ENCODE measurements around the gene PDE4D.
"Not testable (repeated sequence)": the region's sequence is repeated elsewhere in the genome, so short reads cannot be mapped to it uniquely, and the experiment has no call there.

Gene PDE4D

DNA sequence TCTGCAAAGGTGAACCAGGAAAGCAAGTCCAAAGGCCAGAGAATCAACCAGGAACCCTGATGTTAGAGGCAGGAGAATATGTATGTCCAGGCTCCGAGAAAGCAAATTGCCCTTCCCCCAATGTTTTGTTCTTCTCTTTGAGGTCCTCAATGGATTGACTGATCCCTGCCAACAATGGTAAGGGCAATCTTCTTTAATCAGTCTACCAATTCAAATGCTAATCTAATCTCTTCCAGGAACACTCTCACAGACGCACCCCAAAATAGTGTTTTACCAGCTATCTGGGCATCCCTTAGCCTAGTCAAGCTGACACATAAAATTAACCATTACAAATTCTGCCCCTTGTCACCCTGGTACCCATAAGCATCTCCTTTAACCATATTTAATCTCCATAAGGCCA, 912.6 kb downstream of the PDE4D start:
- DNase-seq: no peak

DNA sequence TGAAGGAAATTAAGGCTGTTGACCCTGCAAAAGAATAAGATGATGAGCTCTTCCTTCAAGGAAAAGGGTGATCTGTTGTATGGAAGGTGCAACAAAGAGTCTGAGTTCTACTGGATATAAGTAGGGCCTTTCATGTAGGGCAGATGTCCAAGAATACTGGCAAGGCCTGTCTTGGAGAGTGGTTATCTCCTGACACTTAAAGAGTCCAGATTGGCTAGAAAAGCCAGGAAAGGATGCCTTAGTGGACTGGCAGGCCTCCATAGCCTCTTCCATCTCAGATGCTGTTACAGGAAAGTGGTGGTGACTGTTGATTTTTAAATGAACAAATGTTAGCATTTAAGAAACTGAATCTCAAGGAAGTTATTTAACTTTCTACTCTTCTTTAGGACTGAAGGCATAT, 914.4 kb downstream of the PDE4D start:
- DNase-seq: no peak

DNA sequence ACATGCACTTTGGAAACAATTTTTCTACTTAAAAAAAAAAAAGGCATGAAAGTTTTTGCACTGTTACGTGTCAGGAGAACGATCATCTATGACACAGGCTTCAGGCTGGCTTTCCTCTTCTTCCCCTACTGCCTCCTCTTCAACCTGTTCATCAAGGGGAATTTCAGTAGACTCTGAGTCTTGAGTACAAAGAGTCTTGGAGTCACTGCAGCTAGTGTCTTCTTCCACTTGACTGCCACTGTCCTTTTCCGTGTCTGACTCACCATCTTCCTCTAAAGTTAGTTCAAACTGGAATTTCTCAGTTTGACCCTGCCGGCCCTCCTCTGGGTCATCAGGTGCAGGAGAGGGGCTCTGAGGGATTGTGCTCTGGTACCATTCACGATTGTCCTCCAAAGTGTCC, 918.9 kb downstream of the PDE4D start:
- DNase-seq: no peak

DNA sequence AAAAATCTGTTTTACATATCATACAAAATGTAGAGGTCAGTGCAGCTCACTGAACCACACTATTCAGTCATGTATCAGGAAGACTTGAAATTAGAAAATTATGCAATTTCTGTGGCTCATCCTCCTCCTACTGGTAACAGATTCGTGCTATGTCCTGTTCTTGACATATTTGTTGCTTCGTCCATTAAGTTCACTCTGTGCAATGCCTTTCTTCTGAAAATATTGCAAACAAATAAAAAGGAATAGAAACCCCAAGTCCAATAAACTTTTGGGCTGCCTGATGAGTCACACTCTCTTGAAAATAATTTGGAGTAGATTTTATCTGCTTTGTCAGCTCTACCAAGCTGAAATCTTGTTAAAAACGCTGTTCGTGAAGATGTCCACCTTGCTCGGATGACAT, 919.4 kb downstream of the PDE4D start:
- no peak for DNase-seq

DNA sequence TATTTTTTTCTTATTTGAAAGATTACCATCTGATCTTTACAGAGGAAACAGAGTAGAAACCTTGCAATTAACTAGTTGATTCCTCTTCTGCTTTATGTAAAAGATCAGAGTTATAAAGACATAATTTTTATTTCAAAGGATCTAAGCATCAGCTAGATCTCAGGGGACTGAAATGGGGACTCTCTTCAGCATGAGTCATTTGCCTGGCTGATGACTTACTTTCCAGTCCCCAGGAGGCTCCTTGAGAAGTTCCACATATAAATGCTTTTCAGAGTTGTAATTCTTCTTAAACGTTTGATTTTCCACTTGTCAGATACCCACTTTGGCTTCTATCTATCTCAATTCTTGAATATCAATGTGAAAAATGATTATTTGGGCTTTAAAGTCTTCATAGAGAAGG, 921.2 kb downstream of the PDE4D start:
- no peak for DNase-seq

DNA sequence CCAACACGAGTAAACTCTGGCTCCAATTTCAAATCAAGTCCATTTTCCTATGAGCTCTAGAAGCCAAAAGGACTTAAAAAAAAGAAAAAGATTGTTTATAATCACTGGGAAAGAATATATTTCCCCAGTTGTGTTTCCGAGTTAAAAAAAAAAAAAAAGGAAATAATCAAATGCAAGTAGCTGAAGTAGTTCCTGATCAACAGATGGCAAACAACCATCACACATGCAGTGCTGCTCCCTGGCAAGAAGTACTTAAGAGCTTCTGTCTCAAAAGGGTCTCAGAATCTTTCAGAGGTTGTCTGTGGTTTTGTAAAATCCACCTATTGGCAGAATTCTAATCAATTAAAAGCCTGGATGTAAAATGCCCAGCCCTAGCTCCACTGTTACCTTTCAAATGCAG, 922.8 kb downstream of the PDE4D start:
- no peak for DNase-seq

DNA sequence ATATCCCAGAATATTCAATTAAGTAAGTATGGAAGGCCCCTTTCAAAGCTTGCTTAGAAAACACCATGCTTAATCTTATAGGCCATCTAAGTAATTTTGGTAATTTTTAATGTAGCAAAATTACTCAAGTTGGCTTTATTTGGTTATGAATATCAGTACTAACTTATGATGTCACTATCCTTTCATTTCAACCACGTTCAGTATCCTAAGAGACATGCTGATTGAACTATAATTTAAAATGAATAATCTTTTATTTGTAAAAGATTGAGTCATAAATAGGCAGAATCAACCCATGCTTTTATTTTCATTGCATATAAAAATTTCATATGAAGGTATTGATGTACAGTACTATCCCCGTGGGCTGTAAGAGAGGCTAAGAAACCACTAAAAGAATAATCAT, 923.7 kb downstream of the PDE4D start:
- no peak for DNase-seq

DNA sequence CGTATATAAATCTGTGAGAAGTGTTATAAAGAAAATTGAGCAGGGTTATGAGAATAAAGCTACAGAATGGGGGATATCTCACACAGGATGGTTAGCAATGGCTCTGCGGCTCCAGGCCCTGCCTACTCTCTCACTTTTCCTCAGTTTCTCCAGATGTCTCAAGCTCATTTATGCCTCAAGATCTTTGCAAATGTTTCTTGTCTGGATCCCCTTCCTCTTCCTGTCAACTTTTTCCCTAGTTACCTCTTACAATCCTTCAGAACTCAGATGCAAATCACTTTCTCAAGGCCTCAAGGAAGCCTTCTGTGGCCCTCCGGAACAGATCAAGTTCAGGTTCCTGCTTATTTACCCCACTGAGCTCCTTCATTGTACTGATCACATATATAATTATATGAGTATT, 924.3 kb downstream of the PDE4D start:
- DNase-seq: no peak

DNA sequence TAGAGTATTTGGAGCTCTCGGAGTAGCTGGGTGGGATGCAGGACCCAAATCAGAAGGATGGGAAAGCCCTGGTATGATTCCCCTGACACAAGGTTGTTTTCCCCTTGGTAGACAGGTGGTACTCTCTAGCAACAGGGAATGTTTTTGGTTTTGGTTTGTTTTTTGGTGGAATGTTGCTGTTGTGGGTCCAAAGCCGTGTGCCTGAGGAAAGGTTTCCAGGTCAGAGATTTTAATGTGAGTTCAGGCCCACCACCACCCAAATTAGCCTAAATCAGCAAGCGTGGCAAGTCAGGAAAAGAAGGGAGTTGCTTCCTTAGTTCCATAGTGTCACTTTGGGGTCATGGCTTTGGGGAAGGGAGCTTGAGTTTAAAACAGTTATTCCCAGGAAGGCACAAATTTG, 925.2 kb downstream of the PDE4D start:
- no peak for DNase-seq

DNA sequence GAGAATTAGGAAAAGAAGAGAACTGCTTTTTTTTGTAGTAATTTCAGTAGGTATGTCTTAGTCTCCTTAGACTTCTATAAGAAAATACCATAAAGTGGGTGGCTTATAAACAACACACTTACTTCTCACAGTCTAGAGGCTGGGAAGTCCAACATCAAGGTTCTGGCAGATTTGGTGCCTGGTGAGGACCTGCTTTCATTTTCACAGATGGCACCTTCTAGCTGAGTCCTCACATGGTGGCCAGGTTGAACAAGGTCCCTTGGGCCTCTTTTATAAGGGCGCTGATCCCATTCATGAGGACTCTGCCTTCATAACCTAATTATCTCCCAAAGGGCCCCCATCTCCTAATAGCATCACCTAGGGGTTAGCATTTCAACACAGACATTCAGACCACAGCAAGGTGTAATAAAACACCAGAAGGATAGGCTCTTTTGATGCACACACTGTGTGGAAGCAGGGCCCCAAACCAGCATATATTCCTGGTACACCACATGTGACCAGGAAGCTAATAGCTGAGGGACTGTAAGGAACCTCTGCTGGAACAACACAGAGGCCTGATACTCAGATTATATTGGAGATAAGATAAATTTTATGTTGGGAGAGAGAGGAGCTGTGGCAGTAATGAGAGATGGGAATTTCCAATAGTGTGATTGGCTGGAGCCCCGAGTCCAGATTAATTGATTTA, 925.8 kb downstream of the PDE4D start:
- DNase-seq: no peak

DNA sequence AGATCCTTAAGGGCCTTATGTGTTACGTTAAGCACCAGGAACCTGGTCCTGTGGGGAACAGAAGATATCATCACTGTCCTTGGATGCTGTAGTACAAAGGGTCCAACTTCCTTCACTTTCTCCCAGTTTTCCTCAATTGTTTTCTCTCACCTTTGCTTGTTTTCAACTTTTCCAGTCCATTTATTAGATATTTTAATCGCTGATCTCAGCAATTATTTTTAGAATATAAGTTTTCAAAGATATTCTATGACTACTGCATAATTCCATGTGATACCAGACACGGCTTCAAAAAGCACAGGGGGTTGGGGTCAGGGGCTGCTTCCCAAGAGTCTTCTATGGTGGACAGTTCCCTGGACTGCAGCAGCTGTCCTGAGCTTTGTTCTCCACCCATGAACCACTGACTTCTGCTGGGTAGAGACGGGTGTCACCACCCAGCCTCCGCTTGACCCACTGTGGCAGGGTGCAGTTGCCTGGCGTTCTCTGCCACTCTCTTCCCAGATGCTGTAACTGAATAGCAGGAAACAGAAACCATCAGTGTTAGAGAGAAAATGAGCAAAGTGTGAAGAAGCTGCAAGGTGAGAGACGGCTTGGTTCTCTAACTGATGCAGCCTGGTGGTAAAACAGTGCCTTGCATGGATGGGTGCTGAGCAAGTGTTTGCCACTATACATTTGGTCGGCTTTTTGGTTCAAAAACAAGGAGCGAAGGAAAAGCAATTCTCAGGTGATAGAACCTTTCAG, 927.7 kb downstream of the PDE4D start:
- DNase-seq: no peak

DNA sequence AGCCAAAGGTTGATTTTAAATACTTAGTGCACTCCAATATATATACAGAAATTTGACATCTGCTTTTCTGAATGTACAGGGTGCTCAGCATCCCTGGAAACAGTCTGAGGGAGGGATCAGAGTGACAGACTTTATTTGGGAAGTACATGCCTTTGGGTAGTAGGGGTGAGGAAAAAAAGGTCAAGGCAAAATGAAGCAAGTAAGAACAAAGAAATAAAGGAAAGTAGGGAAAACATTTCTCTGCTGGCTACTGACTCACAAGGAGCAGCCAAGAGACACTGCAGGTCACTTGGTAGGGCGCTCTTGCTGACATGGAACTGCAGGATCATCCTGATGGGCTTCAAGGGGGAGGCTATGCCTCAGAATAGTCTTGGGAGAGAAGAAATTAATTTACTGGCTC, 929.7 kb downstream of the PDE4D start:
- no peak for DNase-seq

DNA sequence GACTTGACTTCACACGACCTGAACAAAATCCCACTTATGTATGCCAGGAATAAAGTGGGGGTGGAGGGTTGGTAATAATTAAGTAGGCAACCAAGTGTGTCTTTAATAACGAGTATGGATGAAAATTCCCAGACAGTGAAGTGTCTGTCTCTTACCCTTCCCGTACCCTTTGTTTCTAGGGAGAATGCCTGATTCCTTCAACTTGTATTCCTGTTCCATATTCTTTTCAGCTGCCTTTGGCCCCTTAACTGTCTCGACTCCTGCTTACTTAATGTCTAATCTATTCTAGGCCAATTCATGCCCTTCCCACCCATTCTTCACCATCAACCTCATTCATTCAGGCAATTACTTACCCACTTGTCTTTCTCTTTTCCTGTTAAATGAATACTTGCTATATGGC, 930.2 kb downstream of the PDE4D start:
- no peak for DNase-seq

DNA sequence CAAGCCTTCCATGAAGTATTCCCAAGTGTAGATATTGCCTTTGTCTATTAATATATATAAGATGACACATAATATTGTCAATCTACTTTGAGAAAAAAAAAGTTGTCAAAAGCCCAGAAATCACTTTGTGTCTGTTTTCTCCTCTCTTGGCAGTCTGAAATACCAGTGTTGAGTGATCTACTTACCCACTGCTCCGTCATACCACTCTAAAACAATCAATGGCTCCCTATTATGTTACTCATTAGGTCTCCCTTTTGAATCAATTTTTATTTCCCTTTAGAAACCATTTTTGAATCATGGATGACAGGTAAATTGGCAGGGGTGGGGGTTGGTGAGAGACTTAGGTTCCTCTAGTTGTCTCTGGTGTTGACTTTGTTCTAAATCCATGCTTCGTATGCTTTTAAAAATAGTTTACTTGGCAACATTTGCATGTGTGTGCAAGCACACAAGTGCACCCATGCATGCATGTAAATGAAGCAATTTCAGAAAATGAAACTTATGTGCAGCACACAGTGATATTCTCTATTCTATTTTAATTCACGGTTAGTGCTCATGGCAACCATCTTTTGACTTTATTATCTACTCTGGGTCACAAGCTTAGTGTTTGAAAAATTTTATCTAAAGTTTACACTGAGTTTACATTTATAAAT, 931.8 kb downstream of the PDE4D start:
- DNase-seq: no peak

DNA sequence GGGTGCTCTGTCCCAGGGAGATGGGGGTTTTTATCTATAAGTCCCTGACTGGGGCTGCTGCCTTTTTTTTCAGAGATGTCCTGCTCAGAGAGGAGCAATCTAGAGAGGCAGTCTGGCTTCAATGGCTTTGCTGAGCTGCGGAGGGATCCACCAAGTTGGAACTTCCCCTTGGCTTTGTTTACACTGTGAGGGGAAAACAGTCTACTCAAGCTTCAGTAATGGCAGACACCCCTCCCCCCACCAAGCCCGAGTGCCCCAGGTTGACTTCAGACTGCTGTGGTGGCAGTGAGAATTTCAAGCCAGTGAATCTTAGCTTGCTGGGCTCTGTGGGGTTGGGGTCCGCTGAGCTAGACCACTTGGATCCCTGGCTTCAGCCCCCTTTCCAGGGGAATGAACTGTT, 934.8 kb downstream of the PDE4D start:
- no peak for DNase-seq

DNA sequence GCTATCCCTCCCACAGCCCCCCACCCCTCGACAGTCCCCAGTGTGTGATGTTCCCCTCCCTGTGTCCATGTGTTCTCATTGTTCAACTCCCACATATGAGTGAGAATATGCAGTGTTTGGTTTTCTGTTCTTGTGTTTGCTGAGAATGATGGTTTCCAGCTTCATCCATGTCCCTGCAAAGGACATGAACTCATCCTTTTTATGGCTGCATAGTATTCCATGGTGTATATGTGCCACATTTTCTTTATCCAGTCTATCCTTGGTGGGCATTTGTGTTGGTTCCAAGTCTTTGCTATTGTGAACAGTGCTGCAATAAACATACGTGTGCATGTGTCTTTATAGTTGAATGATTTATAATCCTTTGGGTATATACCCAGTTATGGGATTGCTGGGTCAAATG, 940.3 kb downstream of the PDE4D start:
- not testable (repeated sequence) for DNase-seq

DNA sequence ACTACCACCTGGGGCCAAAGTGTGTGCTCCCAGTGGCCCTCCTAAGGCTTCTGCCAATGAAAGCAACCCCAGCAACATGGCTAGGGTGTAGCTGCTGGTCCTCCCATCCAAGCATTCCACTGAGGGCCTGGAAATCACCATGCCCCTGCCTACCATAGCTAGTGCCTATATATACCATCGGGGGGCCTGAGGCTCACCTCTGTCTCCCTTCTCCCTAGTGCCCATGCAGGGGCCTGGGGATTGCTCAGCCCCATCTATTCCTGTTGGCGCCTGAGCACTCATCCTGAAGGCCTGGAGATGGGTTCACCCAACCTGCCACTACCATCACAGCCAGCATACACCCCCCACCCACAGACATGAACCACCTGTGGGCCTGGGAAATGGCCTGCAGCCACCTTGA, 943.3 kb downstream of the PDE4D start:
- DNase-seq: no peak

DNA sequence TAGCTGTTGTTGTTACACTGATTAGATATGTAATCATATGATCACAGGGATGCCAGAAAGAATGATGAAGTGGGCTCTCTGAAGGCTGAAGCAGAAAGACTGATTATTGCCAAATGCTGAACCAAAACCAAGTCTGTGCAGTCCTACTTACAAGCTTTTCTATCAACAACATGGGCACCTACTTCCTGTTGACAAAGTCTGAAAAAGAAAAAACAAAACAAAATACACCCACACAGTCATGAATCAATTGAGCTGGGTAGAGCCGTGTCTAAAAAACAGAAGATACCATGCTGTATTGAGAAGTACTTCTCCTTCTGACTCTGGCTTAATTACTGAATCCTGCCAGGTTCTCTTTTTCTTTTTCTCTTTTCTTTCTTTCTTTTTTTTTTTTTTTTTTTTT, 947.3 kb downstream of the PDE4D start:
- DNase-seq: no peak

DNA sequence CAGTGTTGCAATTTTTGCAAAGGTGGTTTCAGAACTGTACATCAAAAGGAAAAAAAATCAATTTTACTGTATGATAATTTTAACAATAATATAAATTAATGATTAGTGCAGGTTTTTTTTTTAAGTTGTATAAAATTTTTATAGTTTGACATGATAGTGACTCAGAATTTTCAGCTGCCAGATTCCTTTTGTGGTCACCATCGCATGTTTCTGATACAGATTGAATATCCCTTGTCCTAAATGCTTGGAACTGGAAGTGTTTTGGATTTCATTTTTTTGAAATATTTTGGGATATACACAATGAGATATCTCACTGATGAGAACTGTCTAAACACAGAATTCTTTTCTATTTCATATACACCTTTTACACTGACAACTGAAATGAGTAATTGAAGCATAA, 949.3 kb downstream of the PDE4D start:
- DNase-seq: no peak

DNA sequence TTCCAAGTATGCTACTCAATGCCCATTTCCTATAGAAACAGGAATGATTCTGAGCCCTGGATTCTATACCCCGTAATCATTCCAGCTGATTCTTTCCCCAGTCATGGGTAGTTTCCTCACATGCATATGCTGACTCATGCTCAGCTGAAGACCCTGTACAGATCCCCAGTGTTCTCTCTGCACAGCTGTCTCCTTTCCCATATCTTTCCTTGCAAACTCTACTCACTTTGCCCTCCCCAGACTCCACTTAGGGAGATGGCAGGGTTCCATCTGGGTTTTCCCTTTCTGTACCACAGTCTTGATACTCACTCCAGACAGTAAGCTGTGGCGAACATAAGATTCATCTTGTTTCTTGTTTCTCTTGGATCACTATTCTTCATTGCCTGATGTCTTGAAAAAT, 953.1 kb downstream of the PDE4D start:
- DNase-seq: no peak

DNA sequence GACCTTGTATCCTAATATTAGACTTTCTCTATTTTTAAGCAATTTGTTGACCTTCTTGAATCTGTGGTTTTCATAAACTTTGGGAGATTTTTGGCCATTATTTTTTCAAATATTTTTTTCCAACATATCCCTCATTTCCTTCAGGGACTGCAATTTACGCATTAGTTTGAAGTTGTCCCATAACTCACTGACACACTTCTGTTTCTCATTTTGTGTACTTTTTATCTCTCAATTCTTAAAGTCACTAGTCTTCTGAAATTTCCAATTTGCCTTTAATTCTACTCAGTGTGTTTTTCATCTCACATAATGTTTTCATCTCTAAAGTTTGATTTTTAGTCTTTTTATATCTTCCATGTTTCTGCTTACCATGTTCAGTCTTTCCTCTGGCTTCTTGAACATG, 953.9 kb downstream of the PDE4D start:
- no peak for DNase-seq

DNA sequence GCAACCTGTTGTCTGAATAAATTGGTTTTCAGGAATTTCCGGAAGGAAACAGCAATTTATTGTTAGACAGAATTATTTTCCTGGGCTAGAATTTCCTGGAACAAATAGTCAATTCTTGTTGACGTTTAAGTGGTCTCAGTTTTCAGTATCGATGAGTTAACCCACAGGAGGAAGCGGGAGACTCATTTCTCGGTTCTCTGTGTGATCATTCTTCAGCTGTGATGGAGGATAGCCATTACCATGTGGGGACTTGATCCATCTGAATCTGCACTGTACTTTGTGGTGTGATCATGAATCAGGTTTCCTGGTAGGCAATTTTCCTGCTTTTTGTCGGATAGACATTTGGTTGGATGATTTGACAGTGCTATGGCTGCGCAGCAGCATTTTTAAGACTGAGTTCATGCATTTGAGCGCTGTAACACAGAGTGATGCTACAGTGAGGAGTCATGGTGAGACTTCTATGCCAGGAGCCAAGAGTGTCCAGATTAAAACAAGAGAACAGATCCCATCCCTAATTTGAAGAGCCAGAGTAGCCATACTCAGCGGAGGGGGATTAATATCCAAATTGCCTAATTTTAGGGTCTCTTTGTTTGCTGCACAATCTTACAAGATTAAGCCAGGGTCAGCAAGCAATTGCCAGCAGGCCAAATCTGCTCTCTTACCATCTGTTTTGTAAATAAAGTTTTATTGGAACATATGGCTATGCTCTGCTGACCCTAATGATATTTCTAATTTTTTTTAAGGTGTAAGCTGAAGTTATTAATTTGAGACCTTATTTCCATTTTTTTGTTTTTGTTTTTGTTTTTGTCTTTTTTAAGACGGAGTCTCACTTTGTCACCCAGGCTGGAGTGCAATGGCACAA, 954.7 kb downstream of the PDE4D start:
- no peak for DNase-seq

DNA sequence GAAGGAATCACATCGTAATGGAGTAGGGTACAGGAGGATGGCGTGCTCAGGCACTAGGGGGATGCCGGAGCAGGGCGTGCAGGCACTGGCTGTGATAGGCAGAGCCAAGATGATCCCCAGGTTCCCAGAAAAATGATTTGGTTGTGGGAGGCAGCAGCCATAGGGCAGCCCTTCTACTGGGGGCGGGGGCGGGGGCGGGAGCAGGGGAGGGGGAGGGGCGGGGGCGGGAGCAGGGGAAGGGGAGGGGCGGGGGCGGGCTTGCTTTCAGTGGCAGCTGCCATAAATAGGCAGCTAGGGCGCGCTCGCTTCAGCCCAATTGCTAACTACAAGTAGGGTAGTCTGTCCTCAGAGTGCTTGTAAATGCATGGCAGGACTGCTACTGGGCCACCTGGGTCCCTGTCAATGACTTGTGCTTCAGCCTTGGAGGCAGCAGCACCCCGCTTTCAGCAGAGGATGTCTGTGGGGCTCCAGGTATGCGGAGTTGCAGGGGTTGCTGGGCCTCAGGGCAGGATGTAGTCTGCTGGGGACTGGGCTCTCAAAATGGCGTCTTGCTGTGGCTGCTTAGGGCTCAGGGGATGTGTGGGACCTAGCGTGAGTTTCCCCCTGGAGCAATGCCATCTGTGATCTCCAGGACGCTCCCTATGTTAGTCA, 956.4 kb downstream of the PDE4D start:
- no peak for DNase-seq

All from NCI-H1092 treated with DMSO at 0.1 percent for 48 hours (cell line).